Urinary bladder (tissue), 4 donors: ENCODE results near the gene PTPRN2. TPM values are rescaled to one million over a fixed set of nuclear protein-coding genes. Genes with fewer than 3 reads are reported as not detected.
A peak's percentile ranks its signal among the peaks of the same experiment; 100 is the strongest.

Source experiments
- DNase-seq: peaks from one replicate; pipeline ENCODE4 v3.0.0-alpha.2; 2015; ENCODE audit errors: extremely low spot score
- H3K27ac ChIP-seq: one replicate; pipeline ENCODE4 v1.5.1; 2013; ENCODE audit warnings: low read depth, mild to moderate bottlenecking, moderate library complexity
- H3K36me3 ChIP-seq: one replicate; pipeline ENCODE4 v1.6.1; 2013; ENCODE audit warnings: mild to moderate bottlenecking, moderate library complexity; ENCODE audit not compliant: insufficient read depth
- H3K4me1 ChIP-seq: one replicate; pipeline ENCODE4 v1.6.1; 2013; ENCODE audit warnings: mild to moderate bottlenecking, moderate library complexity; ENCODE audit not compliant: insufficient read depth
- H3K4me3 ChIP-seq: one replicate; pipeline ENCODE4 v1.5.1; 2013; ENCODE audit warnings: low read depth, low read length
- WGBS: extraction: QIAGEN DNeasy Blood & Tissue Kit; methylation state at CpG from one replicate; pipeline ENCODE4 v1.1.7; 2013; 5-methylcytosine and 5-hydroxymethylcytosine counted together
- polyA plus RNA-seq: library from polyadenylated mRNA; stranded (reverse); fragments of 200-250 nt; gene quantifications from one replicate; pipeline ENCODE4 v1.2.3, GENCODE V29; 2013
- total RNA-seq: library from RNA; depleted of rRNA; stranded (reverse); fragments of >200 nt; gene quantifications from one replicate; pipeline ENCODE4 v1.2.3, GENCODE V29; 2014
- donor health status: healthy with polysubstance abuse.
- donor health status: healthy.

The PTPRN2 gene
- total and polyA plus RNA-seq, 2 donors, result 2.8 to 4.4 TPM

GRCh38 chr7:157613575-157614322 lies 973.9 kb downstream of the PTPRN2 start:
- 53% methylated on average over 51 of the region's 51 CpGs for WGBS

GRCh38 chr7:157612664-157613561 lies 974.7 kb downstream of the PTPRN2 start:
- H3K27ac ChIP-seq, result no peak overlapping the region
- peak overlapping the region; percentile 45 for H3K4me3 ChIP-seq
- 28% methylated on average over 79 of the region's 79 CpGs for WGBS
- H3K4me1 ChIP-seq, result no peaks in the 10 kb centered on the region
- H3K36me3 ChIP-seq, result no peaks in the 10 kb centered on the region
- DNase-seq, result no peak

More at GRCh38 chr7:157613575-157614322, 973.9 kb downstream of the PTPRN2 start:
- H3K27ac ChIP-seq, result no peak overlapping the region
- no peaks in the 10 kb centered on the region for H3K36me3 ChIP-seq
- H3K4me3 ChIP-seq, result peak overlapping the region; percentile 45
- DNase-seq, result no peak
- no peaks in the 10 kb centered on the region for H3K4me1 ChIP-seq

- no peaks in the 10 kb centered on the region for H3K36me3 ChIP-seq
- no peaks in the 10 kb centered on the region for H3K4me1 ChIP-seq
- no peak overlapping the region for H3K27ac ChIP-seq
- no peak for DNase-seq
- H3K4me3 ChIP-seq, result peak overlapping the region; percentile 45
- WGBS, result 86% methylated on average over 33 of the region's 33 CpGs
Measured at GRCh38 chr7:157612009-157612663, 975.5 kb downstream of the PTPRN2 start.

- WGBS, result 93% methylated on average over 18 of the region's 18 CpGs
- DNase-seq, result no peak
- no peaks in the 10 kb centered on the region for H3K36me3 ChIP-seq
Measured at GRCh38 chr7:157611341-157611740, 976.3 kb downstream of the PTPRN2 start.

GRCh38 chr7:157610671-157611295 lies 976.8 kb downstream of the PTPRN2 start:
- H3K36me3 ChIP-seq, result no peaks in the 10 kb centered on the region
- H3K4me1 ChIP-seq, result no peaks in the 10 kb centered on the region
- 90% methylated on average over 17 of the region's 17 CpGs for WGBS
- H3K27ac ChIP-seq, result no peak overlapping the region
- H3K4me3 ChIP-seq, result no peak overlapping the region
- no peak for DNase-seq

More at GRCh38 chr7:157611341-157611740, 976.3 kb downstream of the PTPRN2 start:
- Histone ChIP-seq H3K27ac (no peak overlapping the region), H3K4me3 (no peak overlapping the region), H3K4me1 (no peaks in the 10 kb centered on the region)

- no peak overlapping the region for H3K4me3 ChIP-seq
- H3K36me3 ChIP-seq, result no peaks in the 10 kb centered on the region
- no peak for DNase-seq
- no peaks in the 10 kb centered on the region for H3K4me1 ChIP-seq
- 86% methylated on average over 22 of the region's 22 CpGs for WGBS
- no peak overlapping the region for H3K27ac ChIP-seq
Measured at GRCh38 chr7:157609932-157610640, 977.5 kb downstream of the PTPRN2 start.

- Histone ChIP-seq H3K4me1 (no peaks in the 10 kb centered on the region), H3K4me3 (no peak overlapping the region), H3K36me3 (no peaks in the 10 kb centered on the region), H3K27ac (no peak overlapping the region)
- no peak for DNase-seq
- 96% methylated on average over 15 of the region's 15 CpGs for WGBS
Measured at GRCh38 chr7:157609516-157609915, 978.1 kb downstream of the PTPRN2 start.

- no peaks in the 10 kb centered on the region for H3K4me1 ChIP-seq
- H3K36me3 ChIP-seq, result no peaks in the 10 kb centered on the region
- WGBS, result 80% methylated on average over 10 of the region's 10 CpGs
- H3K27ac ChIP-seq, result no peak overlapping the region
- no peak for DNase-seq
- no peak overlapping the region for H3K4me3 ChIP-seq
Measured at GRCh38 chr7:157607218-157607617, 980.4 kb downstream of the PTPRN2 start.

GRCh38 chr7:157606140-157606539 lies 981.5 kb downstream of the PTPRN2 start:
- 57% methylated on average over 9 of the region's 9 CpGs for WGBS
- H3K36me3 ChIP-seq, result no peaks in the 10 kb centered on the region
- no peak overlapping the region for H3K4me3 ChIP-seq
- DNase-seq, result no peak
- no peaks in the 10 kb centered on the region for H3K4me1 ChIP-seq
- H3K27ac ChIP-seq, result no peak overlapping the region

GRCh38 chr7:157605638-157606037 lies 982.0 kb downstream of the PTPRN2 start:
- WGBS, result 83% methylated on average over 3 of the region's 3 CpGs
- no peaks in the 10 kb centered on the region for H3K4me1 ChIP-seq
- no peak for DNase-seq

GRCh38 chr7:157604661-157605381 lies 982.8 kb downstream of the PTPRN2 start:
- DNase-seq, result no peak
- no peaks in the 10 kb centered on the region for H3K36me3 ChIP-seq
- H3K4me1 ChIP-seq, result no peaks in the 10 kb centered on the region
- no peak overlapping the region for H3K4me3 ChIP-seq
- H3K27ac ChIP-seq, result no peak overlapping the region
- WGBS, result 79% methylated on average over 21 of the region's 21 CpGs

More at GRCh38 chr7:157605638-157606037, 982.0 kb downstream of the PTPRN2 start:
- H3K27ac ChIP-seq, result no peak overlapping the region
- H3K4me3 ChIP-seq, result no peak overlapping the region
- no peaks in the 10 kb centered on the region for H3K36me3 ChIP-seq

- Histone ChIP-seq H3K27ac (no peak overlapping the region), H3K36me3 (no peaks in the 10 kb centered on the region), H3K4me1 (no peaks in the 10 kb centered on the region), H3K4me3 (no peak overlapping the region)
- no peak for DNase-seq
- 88% methylated on average over 21 of the region's 21 CpGs for WGBS
Measured at GRCh38 chr7:157603716-157604115, 983.9 kb downstream of the PTPRN2 start.
